HepG2 (cell line): ENCODE results near the gene EML2. TPM values are rescaled to one million over a fixed set of nuclear protein-coding genes. Genes with fewer than 3 reads are reported as not detected.
A peak's percentile ranks its signal among the peaks of the same experiment; 100 is the strongest.

Source experiments
- CEBPB ChIP-seq: IDR thresholded peaks from 2 replicates; pipeline ENCODE4 v1.6.1; 2011; ENCODE audit warnings: low read depth, low read length, improper control_type of control experiment, borderline replicate concordance
- CEBPG ChIP-seq: IDR thresholded peaks from 2 replicates; pipeline ENCODE4 v1.6.1; 2016
- DNMT1 ChIP-seq: sonication (generic); formaldehyde crosslinking; IDR thresholded peaks from 2 replicates; pipeline ENCODE4 v1.5.1; 2020; ENCODE audit warnings: mild to moderate bottlenecking, missing genetic modification reagents
- FOSL1 ChIP-seq: sonication (generic); formaldehyde crosslinking; IDR thresholded peaks from 2 replicates; pipeline ENCODE4 v1.9.0; 2021; ENCODE audit warnings: missing genetic modification reagents, borderline replicate concordance
- GLI4 ChIP-seq: sonication (generic); formaldehyde crosslinking; IDR thresholded peaks from 2 replicates; pipeline ENCODE4 v1.5.1; 2020; ENCODE audit warnings: missing genetic modification reagents, mild to moderate bottlenecking, moderate library complexity, borderline replicate concordance
- KAT7 ChIP-seq: IDR thresholded peaks from 2 replicates; pipeline ENCODE4 v1.6.1; 2018; ENCODE audit warnings: borderline replicate concordance, missing compliant biosample characterization
- KLF15 ChIP-seq: sonication (generic); formaldehyde crosslinking; IDR thresholded peaks from 2 replicates; pipeline ENCODE4 v1.8.1; 2023; ENCODE audit warnings: borderline replicate concordance, mild to moderate bottlenecking, inconsistent platforms, missing genetic modification reagents, mixed read lengths
- MAFG ChIP-seq: sonication (generic); formaldehyde crosslinking; IDR thresholded peaks from 2 replicates; pipeline ENCODE4 v1.5.1; 2020; ENCODE audit warnings: mild to moderate bottlenecking, missing genetic modification reagents
- MXD1 ChIP-seq: sonication (generic); formaldehyde crosslinking; IDR thresholded peaks from 2 replicates; pipeline ENCODE4 v1.4.0; 2020; ENCODE audit warnings: mild to moderate bottlenecking, missing genetic modification reagents
- NFIB ChIP-seq: sonication (generic); formaldehyde crosslinking; IDR thresholded peaks from 2 replicates; pipeline ENCODE4 v1.9.0; 2021; ENCODE audit warnings: missing genetic modification reagents, mild to moderate bottlenecking, borderline replicate concordance
- RBM22 ChIP-seq: fragments of 200-400 bp; formaldehyde crosslinking; optimal IDR thresholded peaks from 2 replicates; pipeline ENCODE3; 2017; ENCODE audit warnings: mild to moderate bottlenecking, low read length, moderate library complexity
- SMAD3 ChIP-seq: sonication (generic); formaldehyde crosslinking; IDR thresholded peaks from 2 replicates; pipeline ENCODE4 v1.4.0; 2020; ENCODE audit warnings: missing genetic modification reagents
- SMC3 ChIP-seq: IDR thresholded peaks from 2 replicates; pipeline ENCODE4 v1.6.1; 2011; ENCODE audit warnings: low read length, improper control_type of control experiment
- THAP7 ChIP-seq: sonication (generic); formaldehyde crosslinking; IDR thresholded peaks from 2 replicates; pipeline ENCODE4 v1.8.1; 2023; ENCODE audit warnings: mild to moderate bottlenecking, missing genetic modification reagents
- ZBTB25 ChIP-seq: IDR thresholded peaks from 2 replicates; pipeline ENCODE4 v1.6.1; 2018; ENCODE audit warnings: missing genetic modification reagents
- ZBTB7A ChIP-seq: sonication (generic); formaldehyde crosslinking; IDR thresholded peaks from 2 replicates; pipeline ENCODE4 v1.8.0; 2022; ENCODE audit warnings: mild to moderate bottlenecking, missing genetic modification reagents
- ZBTB8A ChIP-seq: sonication (generic); formaldehyde crosslinking; IDR thresholded peaks from 2 replicates; pipeline ENCODE4 v1.4.0; 2020; ENCODE audit warnings: mild to moderate bottlenecking, low read depth, missing genetic modification reagents, borderline replicate concordance
- ZNF264 ChIP-seq: sonication (generic); formaldehyde crosslinking; IDR thresholded peaks from 2 replicates; pipeline ENCODE4 v1.4.0; 2020; ENCODE audit warnings: missing genetic modification reagents
- ZNF572 ChIP-seq: sonication (generic); formaldehyde crosslinking; IDR thresholded peaks from 2 replicates; pipeline ENCODE4 v1.5.1; 2020; ENCODE audit warnings: mild to moderate bottlenecking, missing genetic modification reagents
- ZNF652 ChIP-seq: IDR thresholded peaks from 2 replicates; pipeline ENCODE4 v1.6.1; 2016; ENCODE audit warnings: low read depth, borderline replicate concordance
- polyA plus RNA-seq, 8 experiments: library from polyadenylated mRNA; depleted of rRNA in 3 of 8; stranded (reverse) in 7 of 8; unstranded in 1 of 8; fragments of >200 nt; fragmentation: Illumina TruSeq in 4 of 8; extraction: Trizol in 4 of 8; gene quantifications; 2 replicates each; pipeline versions ENCODE4 v1.2.1 to v1.2.3, GENCODE V29; 2011 to 2016; ENCODE audit warnings: low read depth in 4 of 8, missing spikeins in 1 of 8, mixed read lengths in 1 of 8; ENCODE audit not compliant: insufficient read depth in 1 of 8
- total RNA-seq, 5 experiments: library from RNA; depleted of rRNA; stranded (reverse); fragments of >200 nt; fragmentation: Illumina TruSeq; extraction: Trizol; gene quantifications; 2 replicates each; pipeline ENCODE4 v1.2.3, GENCODE V29; 2016; ENCODE audit warnings: low read depth in 1 of 5
- TF ChIP-seq, protein P1 (sequence below): sonication (generic); formaldehyde crosslinking; IDR thresholded peaks from 2 replicates; pipeline ENCODE4 v1.4.0; 2020; ENCODE audit warnings: missing genetic modification reagents, borderline replicate concordance
- TF ChIP-seq, protein P2 (sequence below): sonication (generic); formaldehyde crosslinking; IDR thresholded peaks from 2 replicates; pipeline ENCODE4 v1.5.0; 2020; ENCODE audit warnings: missing genetic modification reagents

Gene EML2
- total and polyA plus RNA-seq, 2 of the 13 experiments (the other 11 are each of a cell fraction or from before 2014, with no cell fraction given), result 7.3 to 12.9 TPM

DNA sequence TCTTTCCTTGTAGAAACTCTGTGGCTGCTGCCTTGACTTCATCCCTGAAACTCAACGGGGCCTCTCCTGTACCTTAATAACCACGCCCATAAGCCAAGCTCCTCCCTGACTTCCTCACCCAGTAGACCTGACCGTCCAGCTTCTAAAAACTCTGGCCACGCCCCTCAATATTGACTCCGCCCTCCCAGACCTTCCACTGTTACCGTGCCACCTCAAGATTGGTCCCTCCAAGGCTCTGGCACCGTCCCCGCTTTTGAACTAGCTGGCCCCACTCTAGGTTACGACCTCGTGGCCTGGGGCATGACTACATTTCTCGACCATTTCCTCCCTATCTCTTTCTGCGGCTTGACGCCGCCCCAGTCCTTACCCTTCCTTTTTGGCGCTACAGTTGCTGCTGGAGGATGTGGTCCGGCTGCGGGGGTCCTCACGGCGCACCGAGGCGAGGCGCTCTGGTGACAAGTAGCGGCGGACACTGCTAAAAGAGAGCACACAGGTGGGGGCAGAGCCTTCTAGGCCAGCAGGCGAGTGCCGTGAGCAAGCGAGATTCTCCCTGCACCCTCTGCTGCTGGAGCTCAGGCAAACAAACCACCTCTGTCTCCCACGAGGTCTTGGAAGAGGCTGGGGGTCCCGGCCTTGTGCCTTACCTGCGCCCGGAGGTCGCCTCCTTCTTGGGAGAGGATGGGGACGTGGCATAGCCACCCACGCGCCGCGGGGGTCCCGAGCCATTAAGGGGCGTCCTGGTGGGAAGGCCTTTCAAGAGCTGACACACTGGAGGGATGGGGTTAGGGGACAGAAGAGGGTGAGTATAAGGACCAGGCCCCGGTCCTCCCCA lies 2.3 kb upstream of the EML2 start (continued):
- TF ChIP-seq MAFG (CRISPR knock-in tag) (no peak), THAP7 (CRISPR knock-in tag) (no peak), SMC3 (no peak), RBM22 (no peak), MXD1 (CRISPR knock-in tag) (no peak), KLF15 (CRISPR knock-in tag) (no peak), CEBPG (no peak), CEBPB (no peak), FOSL1 (CRISPR knock-in tag) (no peak), ZBTB8A (no peak), NFIB (CRISPR knock-in tag) (no peak), ZNF572 (CRISPR knock-in tag) (0 out of 2 replicates have a peak, but pooled peaks have one; percentile 37), DNMT1 (no peak), ZBTB25 (CRISPR knock-in tag) (no peak), SMAD3 (CRISPR knock-in tag) (no peak), GLI4 (CRISPR knock-in tag) (no peak), ZNF652 (no peak), KAT7 (CRISPR knock-in tag) (no peak), ZNF264 (CRISPR knock-in tag) (no peak), ZBTB7A (no peak; the same call in 1 of the 2 replicates)
- TF ChIP-seq, protein P1, sequence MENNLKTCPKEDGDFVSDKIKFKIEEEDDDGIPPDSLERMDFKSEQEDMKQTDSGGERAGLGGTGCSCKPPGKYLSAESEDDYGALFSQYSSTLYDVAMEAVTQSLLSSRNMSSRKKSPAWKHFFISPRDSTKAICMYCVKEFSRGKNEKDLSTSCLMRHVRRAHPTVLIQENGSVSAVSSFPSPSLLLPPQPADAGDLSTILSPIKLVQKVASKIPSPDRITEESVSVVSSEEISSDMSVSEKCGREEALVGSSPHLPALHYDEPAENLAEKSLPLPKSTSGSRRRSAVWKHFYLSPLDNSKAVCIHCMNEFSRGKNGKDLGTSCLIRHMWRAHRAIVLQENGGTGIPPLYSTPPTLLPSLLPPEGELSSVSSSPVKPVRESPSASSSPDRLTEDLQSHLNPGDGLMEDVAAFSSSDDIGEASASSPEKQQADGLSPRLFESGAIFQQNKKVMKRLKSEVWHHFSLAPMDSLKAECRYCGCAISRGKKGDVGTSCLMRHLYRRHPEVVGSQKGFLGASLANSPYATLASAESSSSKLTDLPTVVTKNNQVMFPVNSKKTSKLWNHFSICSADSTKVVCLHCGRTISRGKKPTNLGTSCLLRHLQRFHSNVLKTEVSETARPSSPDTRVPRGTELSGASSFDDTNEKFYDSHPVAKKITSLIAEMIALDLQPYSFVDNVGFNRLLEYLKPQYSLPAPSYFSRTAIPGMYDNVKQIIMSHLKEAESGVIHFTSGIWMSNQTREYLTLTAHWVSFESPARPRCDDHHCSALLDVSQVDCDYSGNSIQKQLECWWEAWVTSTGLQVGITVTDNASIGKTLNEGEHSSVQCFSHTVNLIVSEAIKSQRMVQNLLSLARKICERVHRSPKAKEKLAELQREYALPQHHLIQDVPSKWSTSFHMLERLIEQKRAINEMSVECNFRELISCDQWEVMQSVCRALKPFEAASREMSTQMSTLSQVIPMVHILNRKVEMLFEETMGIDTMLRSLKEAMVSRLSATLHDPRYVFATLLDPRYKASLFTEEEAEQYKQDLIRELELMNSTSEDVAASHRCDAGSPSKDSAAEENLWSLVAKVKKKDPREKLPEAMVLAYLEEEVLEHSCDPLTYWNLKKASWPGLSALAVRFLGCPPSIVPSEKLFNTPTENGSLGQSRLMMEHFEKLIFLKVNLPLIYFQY, result no peak
- TF ChIP-seq, protein P2, sequence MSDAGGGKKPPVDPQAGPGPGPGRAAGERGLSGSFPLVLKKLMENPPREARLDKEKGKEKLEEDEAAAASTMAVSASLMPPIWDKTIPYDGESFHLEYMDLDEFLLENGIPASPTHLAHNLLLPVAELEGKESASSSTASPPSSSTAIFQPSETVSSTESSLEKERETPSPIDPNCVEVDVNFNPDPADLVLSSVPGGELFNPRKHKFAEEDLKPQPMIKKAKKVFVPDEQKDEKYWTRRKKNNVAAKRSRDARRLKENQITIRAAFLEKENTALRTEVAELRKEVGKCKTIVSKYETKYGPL, result no peak
